Fibroblast of skin of left quadriceps (primary cell): ENCODE results near the gene PARP4.
"Not testable (repeated sequence)": the region's sequence is repeated elsewhere in the genome, so short reads cannot be mapped to it uniquely, and the experiment has no call there.

Experiments used
- DNase-seq, 2 experiments: peaks; one replicate each; pipeline ENCODE4 v3.0.0-alpha.2; 2013; ENCODE audit warnings: low read depth in 2 of 2

The PARP4 gene

GRCh38 chr13:24505756-24506155 lies 6.8 kb downstream of the PARP4 start:
- DNase-seq = no peak

DNA sequence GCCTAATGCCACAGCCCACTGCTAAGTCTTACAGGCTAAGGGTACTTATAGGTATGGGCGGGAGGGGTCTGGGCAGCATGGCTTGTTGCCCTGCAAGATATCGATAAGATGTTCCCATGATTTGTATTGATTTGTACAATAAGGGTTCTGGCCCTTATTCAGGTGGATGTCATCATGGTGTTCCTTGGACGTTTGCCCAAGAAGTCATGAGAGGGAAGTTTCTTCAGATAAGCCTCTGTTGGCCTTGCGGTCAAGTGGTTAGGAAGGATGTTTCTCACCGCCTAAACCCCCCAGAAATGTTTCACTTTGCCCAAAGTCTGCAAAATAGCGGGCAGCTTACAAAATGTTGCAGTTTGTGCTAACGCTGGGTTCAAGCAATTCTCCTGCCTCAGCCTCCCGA lies 7.3 kb downstream of the PARP4 start:
- no peak for DNase-seq

DNA sequence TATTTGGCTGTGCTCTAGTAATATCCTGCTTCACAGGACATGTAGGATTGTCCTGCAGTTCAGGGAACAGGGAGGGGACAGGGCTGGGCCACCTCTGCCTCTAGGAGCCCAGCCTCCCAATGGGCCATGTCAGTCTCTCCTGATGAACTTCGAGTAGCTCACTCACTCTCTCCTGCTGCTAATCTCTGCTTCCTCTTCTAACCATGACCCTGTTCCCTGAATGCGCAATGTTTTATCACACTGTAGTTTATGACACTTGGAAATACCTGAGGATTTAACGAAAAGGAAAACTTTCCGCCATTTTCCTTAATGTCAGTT lies 9.2 kb downstream of the PARP4 start:
- no peak for DNase-seq

DNA sequence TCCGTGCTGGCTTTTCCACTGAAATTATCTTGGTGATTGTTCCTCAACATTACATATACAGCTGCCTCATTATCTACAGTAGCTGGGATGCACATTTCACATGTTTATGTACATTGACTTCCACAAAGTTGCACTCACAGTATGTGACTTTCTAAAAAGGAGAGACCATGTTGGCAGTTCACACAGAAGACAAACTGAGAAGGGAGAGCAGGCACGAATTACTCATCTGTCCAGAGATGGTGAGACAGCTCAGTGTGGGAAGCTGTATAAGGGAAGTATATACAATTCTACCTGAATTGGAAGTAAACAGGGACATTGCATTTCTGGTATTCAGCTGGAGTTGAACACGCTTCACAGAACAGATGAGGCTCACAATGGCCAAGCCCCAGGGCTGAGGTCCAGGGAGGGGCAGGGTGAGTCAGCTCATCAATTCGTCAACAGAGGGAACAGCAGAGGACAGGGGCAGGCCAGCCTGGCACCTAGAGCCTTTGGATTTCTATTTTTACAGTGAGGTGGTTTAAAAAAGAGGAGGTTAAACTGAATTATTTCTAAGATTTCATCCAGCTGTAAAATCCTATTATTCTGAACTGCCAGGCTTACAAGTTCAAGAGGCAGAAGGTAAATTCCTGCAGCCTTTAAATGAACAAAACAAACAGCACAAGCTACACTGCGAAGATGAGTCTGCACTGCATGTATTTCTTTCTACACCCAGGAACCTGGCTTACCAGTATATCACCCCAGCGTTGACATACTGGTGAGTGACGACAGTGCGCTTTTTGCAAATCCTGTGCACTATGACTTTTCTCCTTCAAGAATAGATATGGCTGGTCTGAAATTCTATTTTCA lies 9.8 kb downstream of the PARP4 start:
- no peak for DNase-seq

- DNase-seq = peak; percentile 37 to 51
These were observed 11.6 kb downstream of the PARP4 start for GRCh38 chr13:24500977-24501376.

DNA sequence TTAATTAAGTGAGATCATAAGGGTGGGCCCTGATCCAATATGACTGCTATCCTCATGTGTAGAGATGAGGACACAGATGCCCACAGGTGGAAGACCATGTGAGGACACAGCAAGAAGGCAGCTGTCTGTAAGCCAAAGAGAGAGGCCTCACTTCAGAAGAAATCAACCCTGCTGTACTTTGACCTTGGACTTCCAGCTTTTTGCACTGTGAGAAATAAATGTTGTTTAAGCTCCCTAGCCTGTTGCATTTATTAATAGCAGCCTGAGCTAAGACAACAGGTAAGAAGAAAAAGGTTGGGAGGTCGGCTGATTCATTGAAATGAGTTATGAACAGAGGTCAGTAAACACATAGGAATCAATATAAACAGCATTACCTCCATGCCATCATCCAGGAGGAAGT lies 14.8 kb downstream of the PARP4 start:
- DNase-seq = no peak

DNA sequence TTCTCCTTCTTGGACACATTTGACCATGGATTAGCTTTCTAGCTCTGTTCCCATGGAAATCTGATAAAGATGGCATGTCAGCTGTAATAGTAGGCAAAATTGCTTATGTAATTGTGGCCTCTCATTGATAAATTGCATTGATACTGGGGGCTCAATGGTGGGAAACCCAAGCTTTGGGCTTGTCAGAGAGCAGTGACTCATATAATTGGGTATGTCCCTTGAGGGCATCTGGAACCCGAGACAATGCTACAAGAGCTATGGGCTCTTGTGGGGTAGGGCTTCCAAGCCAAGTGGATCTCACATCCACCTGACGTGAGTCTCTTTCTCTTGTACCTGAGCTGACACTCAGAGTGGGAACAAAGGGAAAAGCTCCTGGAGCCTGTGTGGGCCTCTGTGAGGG lies 16.3 kb downstream of the PARP4 start:
- not testable (repeated sequence) for DNase-seq

GRCh38 chr13:24495151-24495729 lies 17.3 kb downstream of the PARP4 start:
- DNase-seq = no peak

DNA sequence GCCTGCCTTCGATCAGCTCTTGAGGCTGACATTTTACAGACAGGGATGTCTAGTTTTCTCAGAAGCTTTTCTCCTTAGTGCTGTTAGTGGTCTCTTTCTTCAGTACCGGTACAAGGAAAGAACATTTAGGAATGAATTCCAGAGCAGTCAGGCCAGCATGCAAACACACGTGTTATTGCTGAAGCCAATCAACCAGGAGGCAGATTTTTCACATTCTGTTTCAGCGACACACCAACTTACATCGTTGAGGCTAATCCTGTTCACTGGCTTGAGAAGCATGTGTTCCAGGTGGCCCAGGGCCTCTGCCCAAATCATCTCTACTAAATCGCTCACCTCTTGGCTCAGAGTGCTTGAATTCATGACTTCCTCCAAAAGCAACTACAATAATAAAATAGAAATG lies 19.2 kb downstream of the PARP4 start:
- no peak for DNase-seq

DNA sequence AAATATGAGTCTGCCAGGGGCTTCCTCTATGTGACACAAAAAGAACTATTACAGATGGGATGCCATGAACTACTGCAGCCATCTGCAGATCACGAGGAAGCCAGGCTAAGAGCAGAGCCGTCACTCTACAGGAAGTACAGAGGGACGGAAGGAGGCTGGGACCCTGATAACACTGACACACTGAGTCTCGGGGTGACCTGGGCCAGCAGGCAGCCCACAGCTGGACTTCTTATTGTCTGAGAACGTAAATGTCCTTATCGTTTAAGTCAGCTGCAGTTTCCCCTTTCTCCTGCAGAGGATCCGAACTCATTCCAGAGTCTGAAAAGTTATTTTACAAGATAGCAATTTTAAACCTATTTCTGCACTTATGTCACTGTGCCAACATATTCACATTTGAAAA lies 20.7 kb downstream of the PARP4 start:
- no peak for DNase-seq

DNA sequence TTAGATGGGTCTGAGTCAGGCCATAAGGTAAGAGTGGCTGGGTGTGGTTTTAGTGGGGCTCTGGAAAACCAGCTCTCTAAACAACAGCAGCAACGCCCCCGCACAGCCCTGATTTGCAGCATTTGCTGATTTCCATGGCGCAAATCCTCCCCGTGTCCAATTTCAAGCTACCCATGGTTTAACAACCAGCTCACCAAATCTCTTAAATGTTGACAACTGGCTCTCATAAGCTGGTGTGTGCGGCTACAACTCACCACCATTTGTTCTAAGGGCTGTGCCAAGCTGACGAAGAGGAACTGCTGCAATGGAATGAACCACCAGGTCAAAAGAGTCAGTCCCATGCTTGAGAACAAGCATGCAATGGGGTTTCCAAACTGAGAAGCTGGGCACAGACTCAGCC lies 22.9 kb downstream of the PARP4 start:
- no peak for DNase-seq

DNA sequence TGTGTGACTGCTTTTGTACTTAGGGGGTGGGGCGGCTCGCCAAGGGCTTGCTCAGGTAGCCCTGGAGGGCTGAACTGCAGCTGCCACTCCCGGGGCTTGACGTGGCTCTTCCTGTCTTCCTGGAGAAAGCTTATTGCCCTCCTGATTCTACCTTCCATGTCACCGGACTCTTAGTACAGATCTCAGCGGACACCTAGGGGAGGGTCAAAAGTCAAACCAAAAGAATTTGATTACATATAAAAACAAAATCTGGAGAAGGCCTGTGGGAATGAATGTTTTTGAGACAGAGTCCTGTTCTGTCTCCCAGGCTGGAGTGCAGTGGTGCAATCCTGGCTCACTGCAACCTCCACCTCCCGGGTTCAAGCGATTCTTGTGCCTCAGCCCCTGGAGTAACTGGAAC lies 24.5 kb downstream of the PARP4 start:
- not testable (repeated sequence) for DNase-seq

- not testable (repeated sequence) for DNase-seq
These were observed 26.4 kb downstream of the PARP4 start for GRCh38 chr13:24486017-24486657.

- no peak for DNase-seq
These were observed 38.9 kb downstream of the PARP4 start for GRCh38 chr13:24473686-24474085.

DNA sequence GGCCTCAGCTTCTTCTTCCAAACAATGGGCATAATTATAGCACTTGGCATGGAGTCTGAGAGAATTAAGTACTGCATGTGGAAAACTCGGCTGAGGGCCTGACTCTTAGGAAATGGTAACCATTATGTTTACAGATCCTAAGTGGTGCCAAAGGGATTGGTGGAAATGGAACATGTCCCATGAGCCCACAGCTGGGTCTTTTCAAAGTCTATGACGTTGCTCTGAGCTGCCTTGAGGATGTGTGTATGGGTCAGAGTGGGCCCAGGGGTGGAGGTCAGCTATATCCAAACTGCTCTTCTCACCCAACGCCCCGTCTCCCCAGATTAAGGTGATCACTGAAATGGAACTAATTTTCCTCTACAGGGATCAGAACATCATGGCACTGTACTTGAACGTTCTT lies 40.4 kb downstream of the PARP4 start:
- not testable (repeated sequence) for DNase-seq

DNA sequence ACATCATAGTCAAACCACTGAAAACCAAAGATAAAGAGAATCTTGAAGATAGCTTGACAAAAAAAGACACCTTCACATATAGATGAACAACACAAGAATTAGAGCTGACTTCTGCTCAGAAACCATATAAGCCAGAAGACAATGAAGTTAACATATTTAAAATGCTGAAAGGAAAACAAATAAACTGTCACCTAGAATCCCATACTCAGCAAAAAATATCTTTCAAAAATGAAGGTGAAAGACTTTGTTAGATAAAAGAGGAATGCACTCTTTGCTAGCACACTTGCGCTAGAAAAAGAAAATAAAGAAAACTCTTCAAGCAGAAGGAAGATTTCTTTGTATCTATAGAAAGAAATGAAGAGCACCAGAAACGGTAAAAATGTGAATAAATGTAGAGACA lies 49.5 kb downstream of the PARP4 start:
- DNase-seq = no peak

DNA sequence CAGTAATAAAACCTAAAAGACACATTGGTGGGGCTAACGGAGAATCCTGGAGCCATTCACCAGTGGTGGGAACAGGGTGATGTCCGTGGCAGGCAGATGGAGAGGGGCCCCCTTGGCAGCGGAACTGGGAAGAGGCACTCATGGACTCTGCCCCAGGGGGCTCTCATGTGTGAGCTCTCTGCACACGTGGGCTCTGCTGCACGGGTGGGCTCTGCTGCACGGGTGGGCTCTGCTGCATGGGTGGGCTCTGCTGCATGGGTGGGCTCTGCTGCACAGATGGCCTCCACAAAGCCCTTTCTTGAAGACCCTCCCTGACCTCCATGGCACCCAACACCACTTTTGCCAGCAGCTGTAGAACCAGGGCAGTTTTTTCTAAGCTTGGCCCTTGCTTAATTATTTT lies 52.3 kb downstream of the PARP4 start:
- no peak for DNase-seq

DNA sequence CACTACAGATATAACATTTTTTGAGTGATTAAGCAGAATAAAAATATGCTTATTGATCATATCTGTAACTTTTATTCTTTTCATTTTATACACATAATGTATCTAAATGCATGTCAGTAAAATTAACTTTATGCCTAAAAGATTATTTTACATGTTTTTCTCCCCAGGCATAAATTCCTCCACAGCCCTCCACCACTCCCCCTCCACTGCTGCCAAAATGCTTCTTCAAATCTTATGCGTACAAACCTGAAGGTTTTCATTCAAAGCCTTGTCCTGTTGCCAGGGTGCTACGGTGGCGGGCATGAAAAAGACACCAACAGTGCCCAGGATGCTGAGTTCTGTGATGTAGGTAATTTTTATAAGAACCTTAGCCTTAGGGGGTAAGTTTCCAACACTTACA lies 52.9 kb downstream of the PARP4 start:
- DNase-seq = no peak

GRCh38 chr13:24459234-24459633 lies 53.3 kb downstream of the PARP4 start:
- DNase-seq = peak; percentile 52 to 62

- no peak for DNase-seq
These were observed 53.8 kb downstream of the PARP4 start for GRCh38 chr13:24458736-24459135.

DNA sequence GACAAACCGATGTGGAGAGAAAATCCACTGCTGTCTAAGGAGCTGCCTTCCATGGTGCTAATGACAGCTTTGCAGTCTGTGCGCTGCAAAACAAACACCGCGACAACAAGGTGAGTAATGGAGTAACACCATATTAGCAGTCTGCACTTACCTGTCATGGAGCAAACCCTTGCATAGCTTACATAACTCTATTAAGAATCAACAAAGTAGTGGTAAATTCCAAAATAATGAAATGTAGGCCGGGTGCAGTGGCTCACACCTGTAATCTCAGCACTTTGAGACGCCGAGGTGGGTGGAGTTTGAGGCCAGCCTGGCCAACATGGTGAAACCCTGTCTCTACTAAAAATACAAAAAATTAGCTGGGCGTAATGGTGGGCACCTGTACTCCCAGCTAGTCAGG lies 56.2 kb downstream of the PARP4 start:
- DNase-seq = no peak

DNA sequence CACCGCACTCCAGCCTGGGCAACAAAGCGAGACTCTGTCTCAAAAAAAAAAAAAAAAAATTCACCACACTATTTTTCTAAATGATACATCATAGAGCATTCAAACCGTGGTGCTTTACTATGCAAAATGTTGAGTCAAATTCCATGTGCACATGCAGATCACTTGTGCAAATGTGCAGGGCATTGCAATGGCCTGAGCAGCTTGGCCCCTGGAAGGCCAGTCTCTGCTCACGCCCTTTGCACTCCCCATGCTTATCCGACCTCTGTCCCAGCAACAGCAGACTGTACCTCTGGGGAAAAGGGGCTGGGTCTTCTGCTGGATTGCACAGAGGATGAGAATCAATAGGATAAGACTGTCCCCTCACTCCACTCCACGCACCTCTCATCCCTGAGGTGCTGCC lies 58.5 kb downstream of the PARP4 start:
- no peak for DNase-seq

DNA sequence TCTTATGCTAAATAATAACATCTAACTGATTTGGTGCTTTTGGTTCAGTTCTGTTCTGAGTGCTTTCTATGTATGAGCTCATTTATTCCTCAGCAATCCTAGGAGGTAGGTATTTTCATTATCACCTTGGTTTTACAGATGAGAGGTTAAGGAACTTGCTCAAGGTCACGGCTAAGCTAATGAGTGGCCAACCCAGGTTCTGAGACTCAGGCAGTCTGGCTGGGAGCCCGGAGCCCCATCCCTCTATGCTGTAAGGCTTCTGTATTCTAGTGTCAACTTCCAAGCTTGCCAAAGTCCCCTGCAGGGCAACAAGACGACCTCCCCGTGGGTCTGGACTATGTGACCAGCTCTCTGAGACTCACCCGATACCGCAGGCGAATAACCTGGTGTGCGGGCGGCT lies 60.5 kb downstream of the PARP4 start:
- no peak for DNase-seq
